Heart left ventricle (tissue), 16 donors: Measurements from ENCODE around the gene ITK. TPM values are rescaled to one million over a fixed set of nuclear protein-coding genes. Genes with fewer than 3 reads are reported as not detected.
"Not testable (repeated sequence)": the region's sequence is repeated elsewhere in the genome, so short reads cannot be mapped to it uniquely, and the experiment has no call there.

Experiments used
- ATAC-seq, 4 donors: fragments of 200-7000 bp; cut with Tn5 transposase; one replicate each; pipeline ENCODE4 v1.9.1; 2020 to 2022; ENCODE audit warnings: moderate library complexity in 4 of 4, mild to moderate bottlenecking in 3 of 4, moderate number of reproducible peaks in 1 of 4
- DNase-seq, 5 donors: peaks; one replicate each; pipeline ENCODE4 v3.0.0-alpha.2; 2020
- H3K27ac ChIP-seq, 12 donors: fragments of 200-600 bp; sonication (generic) in 4 of 12; one replicate each; pipeline versions ENCODE4 v1.5.0 to v1.8.0; 2016 to 2022; ENCODE audit warnings: mild to moderate bottlenecking in 2 of 12
- H3K27me3 ChIP-seq, 9 donors: fragments of 200-600 bp; sonication (generic) in 2 of 9; one replicate each; pipeline versions ENCODE4 v1.5.1 to v1.8.0; 2016 to 2022; ENCODE audit warnings: mild to moderate bottlenecking in 3 of 9
- H3K36me3 ChIP-seq, 9 donors: fragments of 200-600 bp; sonication (generic) in 2 of 9; one replicate each; pipeline versions ENCODE4 v1.5.0 to v1.8.0; 2018 to 2022; ENCODE audit warnings: mild to moderate bottlenecking in 2 of 9
- H3K4me1 ChIP-seq, 12 donors: fragments of 200-600 bp; sonication (generic) in 4 of 12; one replicate each; pipeline versions ENCODE4 v1.5.0 to v1.8.0; 2016 to 2022; ENCODE audit warnings: mild to moderate bottlenecking in 3 of 12
- H3K4me3 ChIP-seq, 12 donors: fragments of 200-600 bp; sonication (generic) in 4 of 12; one replicate each; pipeline versions ENCODE4 v1.5.0 to v1.8.0; 2017 to 2022; ENCODE audit warnings: mild to moderate bottlenecking in 9 of 12, moderate library complexity in 4 of 12
- H3K9me3 ChIP-seq, 12 donors: fragments of 200-600 bp; sonication (generic) in 4 of 12; one replicate each; pipeline versions ENCODE4 v1.5.0 to v1.8.0; 2016 to 2022; ENCODE audit warnings: mild to moderate bottlenecking in 1 of 12
- CTCF ChIP-seq, 12 donors: fragments of 200-600 bp; sonication (generic) in 4 of 12; IDR thresholded peaks; one replicate each; pipeline versions ENCODE4 v1.5.0 to v1.8.0; 2018 to 2022; ENCODE audit warnings: antibody characterized with exemption in 12 of 12, mild to moderate bottlenecking in 5 of 12
- POLR2A ChIP-seq, 2 donors: fragments of 450-650 bp; IDR thresholded peaks; one replicate each; pipeline ENCODE4 v1.6.1; 2017; ENCODE audit warnings: antibody characterized with exemption in 2 of 2, mild to moderate bottlenecking in 2 of 2, moderate library complexity in 2 of 2
- WGBS, 4 donors: extraction: QIAGEN DNeasy Blood & Tissue Kit in 2 of 4; methylation state at CpG; one replicate each; pipeline versions ENCODE4 v1.1.5 to v1.1.7; 2013 to 2018; 5-methylcytosine and 5-hydroxymethylcytosine counted together
- intact Hi-C, 10 donors: fragments of 100-400 bp; cut with DNase I; formaldehyde crosslinking; loops; one replicate each; pipeline versions ENCODE4 v1.11.1 to v1.14.2; 2022
- polyA plus RNA-seq, 2 donors: library from polyadenylated mRNA; stranded (reverse); fragments of 200-250 nt; gene quantifications; one replicate each; pipeline ENCODE4 v1.2.3, GENCODE V29; 2013
- total RNA-seq, 9 donors: library from RNA; depleted of rRNA in 2 of 9; stranded (reverse); fragments of >200 nt in 2 of 9; fragmentation: NEBNext Ultra II Directional in 3 of 9; extraction: Animal tissue kit (Norgen Biotek cat#: 25700) in 3 of 9; gene quantifications; one replicate each; pipeline versions ENCODE4 v1.1.0 to v1.2.4, GENCODE V29; 2016 to 2023
- donor health status: ischemic (EF 13 %, LVEDD 7.1; RV severe dilation, severe dysfunction).
- donor health status: healthy with polysubstance abuse.
- donor health status: DM: no; HTN: yes; CAD: no.
- donor health status: DM: no; HTN: no; CAD: no.
- donor health status: ischemic (EF 25% LVEDD 6.9; RV normal size, moderate dysfunction).
- donor health status: ischemic (EF 25% LVEDD 5.7; RV mildly dilated, moderate dysfunction).
- donor health status: healthy.
- donor health status: DM: yes; HTN: yes; CAD: no.
- donor health status: ischemic (EF 35%, LVEDD 5.7; RV mildly dilated, moderate dysfunction).
- donor health status: nonischemic (EF 11% LVEDD 7.7; RV severe dilation, severe dysfunction).
- donor health status: DM: yes; HTN: yes; CAD: no.
- donor health status: PGD.
- donor health status: ischemic (EF 29% LVEDD 5.4; RV normal size, mild dysfunction).
- donor health status: nonischemic (EF 23%, LVEDD 6.1; RV moderate dilation, normal function).

The ITK gene
- total and polyA plus RNA-seq, 11 donors = 0.09 to 7.3 (median 0.42) TPM

GRCh38 chr5:157205708-157206107 is 25.1 kb downstream of the ITK start:
- peaks cover 0 to 8% (median 0%) of the 10 kb centered on the region in 12 donors for H3K4me1 ChIP-seq
- H3K36me3 ChIP-seq = no peaks in the 10 kb centered on the region
- no peak for TF ChIP-seq CTCF (IDR thresholded peaks at IDR 0.05)
- no peak for TF ChIP-seq POLR2A (IDR thresholded peaks at IDR 0.05)
- intact Hi-C loops = no loop called here
- no peak for ATAC-seq
- DNase-seq = no peak
- 78 to 88% (median 80%) methylated on average over 6 of the region's 6 CpGs for WGBS, 4 donors
- no peak overlapping the region for H3K4me3 ChIP-seq
- H3K27ac ChIP-seq = no peak overlapping the region
- peaks cover 0 to 9% (median 0%) of the 10 kb centered on the region in 12 donors for H3K9me3 ChIP-seq
- H3K27me3 ChIP-seq = no peaks in the 10 kb centered on the region

- peak overlapping the region in 1 of 12 donors; percentile 6 for H3K27ac ChIP-seq
- H3K4me1 ChIP-seq, intact Hi-C loops, H3K36me3 ChIP-seq, H3K9me3 ChIP-seq, H3K27me3 ChIP-seq, H3K4me3 ChIP-seq, DNase-seq, ATAC-seq: not testable (repeated sequence)
- WGBS, 4 donors = 14 to 52% (median 22%) methylated on average over 1 of the region's 1 CpG
These were observed 30.0 kb downstream of the ITK start for GRCh38 chr5:157210652-157211051.

GRCh38 chr5:157212307-157212706 is 31.7 kb downstream of the ITK start:
- H3K36me3 ChIP-seq = no peaks in the 10 kb centered on the region
- ATAC-seq (no peak), DNase-seq (no peak)
- no peak for TF ChIP-seq CTCF (IDR thresholded peaks at IDR 0.05)
- TF ChIP-seq POLR2A (IDR thresholded peaks at IDR 0.05) = no peak
- 81 to 87% (median 84%) methylated on average over 5 of the region's 5 CpGs for WGBS, 4 donors
- H3K9me3 ChIP-seq = no peaks in the 10 kb centered on the region
- no peaks in the 10 kb centered on the region for H3K27me3 ChIP-seq
- no peak overlapping the region for H3K27ac ChIP-seq
- peaks cover 0 to 23% (median 0%) of the 10 kb centered on the region in 12 donors for H3K4me1 ChIP-seq
- intact Hi-C loops = no loop called here
- H3K4me3 ChIP-seq = no peak overlapping the region

- Histone ChIP-seq H3K36me3 (no peaks in the 10 kb centered on the region), H3K9me3 (no peaks in the 10 kb centered on the region), H3K27me3 (no peaks in the 10 kb centered on the region), H3K27ac (no peak overlapping the region), H3K4me3 (no peak overlapping the region), H3K4me1 (peaks cover 0 to 28% (median 0%) of the 10 kb centered on the region in 12 donors)
- ATAC-seq (no peak), DNase-seq (no peak)
- intact Hi-C loops = no loop called here
- TF ChIP-seq POLR2A (IDR thresholded peaks at IDR 0.05) (no peak), CTCF (IDR thresholded peaks at IDR 0.05) (no peak)
- WGBS, 4 donors = 81 to 90% (median 89%) methylated on average over 7 of the region's 7 CpGs
These were observed 33.0 kb downstream of the ITK start for GRCh38 chr5:157213527-157214243.

- ATAC-seq (no peak), DNase-seq (no peak)
- intact Hi-C loops = no loop called here
- Histone ChIP-seq H3K4me1 (peaks cover 0 to 30% (median 0%) of the 10 kb centered on the region in 12 donors), H3K27me3 (no peaks in the 10 kb centered on the region), H3K27ac (peak overlapping the region in 1 of 12 donors; percentile 50), H3K9me3 (no peaks in the 10 kb centered on the region), H3K36me3 (no peaks in the 10 kb centered on the region), H3K4me3 (no peak overlapping the region)
- TF ChIP-seq CTCF (IDR thresholded peaks at IDR 0.05) (no peak), POLR2A (IDR thresholded peaks at IDR 0.05) (no peak)
These were observed 33.8 kb downstream of the ITK start for GRCh38 chr5:157214415-157214814.
